HL-60/S4 treated with retinoic acid at 250 ng/mL for 4 days and 3 days (cell line): ENCODE results near the gene RAD51B.
"Not testable (repeated sequence)": the region's sequence is repeated elsewhere in the genome, so short reads cannot be mapped to it uniquely, and the experiment has no call there.

Experiments used
- in situ Hi-C: fragments of 300-500 bp; cut with MboI; formaldehyde crosslinking; loops from 2 replicates; pipeline ENCODE4 v1.7.0; 2022; ENCODE audit warnings: low sequenced_read_pairs

RAD51B gene

DNA sequence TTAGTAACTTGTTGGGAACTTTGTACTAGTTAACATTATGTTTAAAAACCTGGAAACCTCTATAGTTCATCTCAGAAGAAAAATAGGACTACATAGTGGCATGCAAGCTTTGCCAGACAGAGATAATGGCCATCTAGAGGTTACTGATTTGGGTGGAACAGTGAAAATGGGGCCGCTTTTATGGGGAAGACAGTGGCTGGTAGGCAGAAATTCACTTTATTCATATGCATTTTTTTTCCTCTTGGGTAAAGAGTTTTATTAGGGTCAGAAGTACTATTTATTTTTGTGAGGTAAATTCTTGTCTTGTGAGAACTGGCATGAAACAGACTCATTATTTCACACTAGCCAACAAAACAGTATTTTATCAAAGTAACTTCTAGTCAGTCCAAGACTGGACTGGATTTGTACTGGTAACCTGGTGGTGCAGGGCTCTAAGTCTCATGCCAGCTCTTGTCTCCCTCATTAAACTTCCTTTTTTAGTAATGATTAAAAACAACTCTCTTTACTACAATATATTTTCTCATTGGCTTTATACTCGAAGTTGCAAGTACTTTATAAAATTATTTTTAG is 345.8 kb downstream of the RAD51B start:
- in situ Hi-C loops: no loop called here

DNA sequence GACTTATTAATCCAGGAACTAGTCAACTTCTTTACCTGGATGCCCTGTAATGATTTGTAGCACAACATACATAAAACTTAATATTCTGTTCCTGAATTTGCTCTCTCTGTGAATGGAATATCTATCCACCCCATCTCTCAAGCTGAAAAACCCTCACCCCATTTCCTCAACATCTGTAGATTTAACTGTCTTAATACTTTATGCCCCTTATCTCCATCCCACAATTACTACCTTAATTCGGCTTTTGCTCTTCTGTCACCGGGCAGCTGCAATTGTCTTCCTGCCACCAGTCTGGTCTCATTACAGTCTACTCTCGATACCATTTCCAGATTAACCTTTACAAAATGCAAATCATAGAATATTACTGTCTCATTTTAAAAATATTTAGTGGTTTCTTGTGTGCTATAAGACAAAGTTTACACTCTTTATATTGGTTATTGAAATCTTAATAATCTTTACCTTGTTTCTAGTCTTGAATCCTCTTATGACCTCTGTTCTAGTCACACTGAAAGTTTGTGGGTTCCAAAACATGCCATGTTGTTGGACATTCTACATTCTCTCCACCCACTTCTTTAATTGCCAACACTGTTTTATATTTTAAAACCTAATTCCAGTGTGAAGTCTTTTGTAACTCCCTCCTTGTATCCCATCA is 347.3 kb downstream of the RAD51B start:
- in situ Hi-C loops: no loop called here

DNA sequence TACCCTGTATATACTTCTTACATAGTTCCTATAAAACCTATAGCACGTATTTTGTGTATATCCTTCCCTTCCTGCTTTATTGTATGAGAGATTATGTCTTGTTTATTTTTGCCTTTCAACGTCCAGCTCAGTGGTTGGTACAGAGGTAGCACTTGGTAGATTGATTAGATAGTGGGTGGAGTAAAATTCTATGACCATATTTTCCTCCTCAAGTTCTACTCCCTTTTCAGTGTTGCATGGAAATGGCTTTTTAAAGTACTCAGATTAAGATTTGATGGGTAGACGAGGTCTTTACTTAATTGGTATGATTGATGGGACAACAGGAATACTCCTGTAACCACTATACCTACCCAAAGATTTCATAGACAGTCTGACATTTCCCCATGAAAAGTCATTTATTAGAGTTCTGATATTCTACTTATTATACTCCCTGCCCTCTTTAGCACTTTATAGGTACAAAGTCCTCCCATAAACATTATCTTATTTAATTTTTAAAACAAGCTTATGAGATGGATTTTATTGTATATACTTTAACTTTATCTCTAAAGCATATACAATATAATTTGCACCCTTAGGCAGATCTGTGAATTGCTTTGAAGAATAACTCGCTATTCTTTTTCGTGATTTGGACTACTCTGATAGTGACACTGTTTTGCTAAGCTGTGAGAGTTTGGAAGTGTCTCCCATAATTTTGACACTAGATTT is 348.0 kb downstream of the RAD51B start:
- in situ Hi-C loops: no loop called here

DNA sequence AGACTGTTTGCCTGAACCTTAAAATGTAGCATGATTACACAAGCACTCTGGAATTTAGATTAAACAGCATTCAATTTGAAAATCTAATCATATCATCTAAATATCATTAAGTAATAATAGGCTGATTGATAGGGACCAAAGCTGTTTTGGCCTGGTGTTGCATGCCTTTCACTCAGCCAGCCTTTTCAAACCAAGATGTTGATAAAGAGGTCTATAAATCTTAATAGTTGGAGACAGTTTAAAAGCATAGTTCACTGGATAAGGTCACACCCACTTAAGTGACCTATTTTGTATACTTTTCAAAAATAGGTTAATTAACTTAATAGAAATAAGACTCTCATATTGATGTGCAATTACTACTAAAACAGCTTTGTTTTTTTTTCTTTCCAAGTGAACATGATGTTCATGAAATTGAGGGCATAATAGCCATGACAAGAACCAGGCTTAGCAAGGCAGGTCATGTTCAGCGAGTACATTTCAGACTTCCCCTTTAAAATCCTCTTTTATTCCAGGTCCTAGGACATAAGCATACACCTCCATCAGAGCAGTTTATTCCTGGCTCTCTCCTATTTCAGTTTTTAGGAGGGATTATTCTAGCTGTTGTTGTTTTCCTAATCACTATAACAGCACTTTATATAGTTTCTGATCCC is 349.0 kb downstream of the RAD51B start:
- in situ Hi-C loops: no loop called here

DNA sequence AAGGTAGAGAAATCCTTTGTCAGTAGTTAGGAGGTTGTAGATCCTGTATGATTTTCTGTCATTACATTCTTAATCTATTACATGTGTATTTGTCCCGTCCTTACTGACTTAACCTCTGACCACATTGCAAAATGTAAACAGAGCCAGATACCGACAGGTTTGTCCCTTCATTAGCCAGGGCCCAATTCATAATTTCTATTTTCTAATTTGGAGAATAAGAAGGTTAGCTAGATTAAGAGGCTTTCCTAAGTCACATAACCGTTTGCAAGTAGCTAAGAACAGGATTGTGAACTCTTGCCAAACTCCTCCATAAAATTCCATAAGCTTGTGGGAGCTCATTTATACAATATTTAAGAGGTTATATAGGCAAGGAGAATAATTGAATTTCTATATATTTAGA is 352.6 kb downstream of the RAD51B start:
- in situ Hi-C loops: no loop called here

DNA sequence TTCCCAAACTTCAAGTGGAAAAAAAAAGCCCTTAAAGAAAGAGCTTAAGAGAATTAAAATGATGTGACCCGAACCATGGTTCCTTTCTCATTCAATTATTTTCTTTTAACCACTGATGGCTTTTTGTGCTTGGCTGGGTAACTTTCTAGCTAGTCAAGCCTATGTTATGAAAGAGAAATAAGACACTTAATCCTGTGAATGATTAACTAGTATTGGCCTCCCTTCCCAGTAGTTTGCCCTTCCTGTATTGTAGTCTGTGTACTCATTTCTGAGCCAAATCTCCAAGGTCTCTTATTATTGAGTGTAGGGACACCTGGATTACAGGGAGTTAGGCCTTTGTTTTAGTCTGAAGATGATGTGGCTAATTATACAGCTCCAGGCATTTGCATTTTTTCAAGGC is 353.0 kb downstream of the RAD51B start:
- in situ Hi-C loops: no loop called here

DNA sequence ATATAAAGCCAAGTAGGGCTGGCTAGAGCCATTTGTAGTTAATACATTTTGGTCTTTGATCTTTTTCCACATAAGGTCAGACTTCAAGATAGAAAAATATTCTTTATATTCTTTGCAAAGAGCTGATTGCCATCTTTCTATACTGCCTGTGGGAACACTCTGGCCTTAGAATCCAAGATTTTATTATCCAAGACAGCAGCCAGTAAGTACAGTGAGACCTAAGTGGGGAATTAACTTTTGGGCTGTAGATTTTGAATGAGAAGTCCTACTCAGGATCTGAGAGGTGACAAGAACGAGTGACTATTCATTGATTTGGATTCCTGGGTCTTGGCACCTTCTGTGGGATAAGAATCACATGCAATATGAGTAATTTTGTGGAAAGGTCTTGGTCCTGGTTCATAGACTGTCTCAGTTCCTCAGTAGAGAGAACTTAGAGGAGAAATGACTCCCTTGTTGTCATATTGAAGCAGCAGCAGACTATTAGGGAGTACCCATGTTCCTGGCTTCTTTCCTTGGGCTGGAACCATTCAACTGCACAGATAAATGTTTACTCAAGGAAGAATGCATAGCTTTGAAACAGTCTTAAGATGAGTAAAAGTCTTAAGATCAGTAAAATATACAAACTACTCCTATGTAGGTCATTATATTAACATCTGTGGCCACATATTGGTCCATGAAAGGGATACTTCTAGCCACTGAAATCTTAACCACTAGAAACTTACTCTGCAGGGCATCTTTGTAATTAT is 353.8 kb downstream of the RAD51B start:
- in situ Hi-C loops: no loop called here

DNA sequence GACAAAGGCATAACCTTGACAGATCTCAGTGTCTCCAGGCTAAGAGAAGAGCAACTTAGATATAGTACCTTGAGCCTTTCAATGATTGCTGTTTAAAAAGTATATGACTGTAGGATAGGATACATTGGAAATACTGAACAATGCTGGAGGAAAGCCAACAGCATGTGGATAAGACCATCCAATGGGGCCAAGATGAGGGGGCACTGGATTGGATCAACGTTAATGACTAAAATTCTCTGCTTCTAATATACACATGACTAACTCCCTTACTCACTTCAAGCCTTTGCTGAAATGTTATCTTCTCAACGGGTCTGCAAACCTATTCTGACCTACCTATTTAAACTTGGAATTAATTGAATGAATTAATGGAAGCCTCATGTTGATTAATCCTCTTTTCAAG is 354.9 kb downstream of the RAD51B start:
- in situ Hi-C loops: no loop called here

DNA sequence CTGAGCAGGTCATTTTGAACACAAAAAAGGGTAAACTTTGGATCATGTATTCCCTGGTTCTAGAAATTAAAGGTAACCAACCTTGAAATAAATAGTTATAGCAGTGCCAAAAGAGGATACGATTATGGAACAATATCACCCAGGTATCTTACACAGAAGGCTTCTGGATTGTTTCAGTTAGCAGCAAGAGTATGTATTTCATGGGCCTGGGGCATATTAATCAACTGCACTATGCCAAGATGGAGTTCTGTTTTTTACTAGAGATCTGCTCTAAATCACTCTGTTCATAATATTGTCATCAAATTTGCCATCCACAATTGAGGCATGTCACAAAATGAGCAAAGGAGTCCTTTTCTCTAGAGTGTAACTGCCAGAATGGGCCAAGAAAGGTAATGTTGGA is 357.1 kb downstream of the RAD51B start:
- in situ Hi-C loops: no loop called here

DNA sequence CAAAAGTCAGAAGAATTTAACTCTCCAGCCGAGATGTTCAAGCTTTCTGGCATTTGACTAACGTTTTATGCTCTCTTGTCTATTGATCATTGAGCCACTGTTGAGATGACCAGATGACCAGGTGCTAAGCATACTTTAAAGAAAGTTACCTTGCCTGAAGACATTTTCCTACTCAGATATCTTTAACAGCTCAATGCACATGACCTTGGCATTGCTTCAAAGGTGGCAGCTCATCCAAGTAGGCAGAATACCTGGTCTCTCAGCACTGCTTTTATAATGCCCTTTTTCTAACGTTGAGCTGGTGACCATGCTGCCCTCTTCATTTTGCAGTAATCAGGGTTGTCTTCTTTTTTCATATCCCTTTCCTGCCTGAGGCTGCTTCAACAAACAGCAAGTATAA is 358.1 kb downstream of the RAD51B start:
- in situ Hi-C loops: no loop called here

DNA sequence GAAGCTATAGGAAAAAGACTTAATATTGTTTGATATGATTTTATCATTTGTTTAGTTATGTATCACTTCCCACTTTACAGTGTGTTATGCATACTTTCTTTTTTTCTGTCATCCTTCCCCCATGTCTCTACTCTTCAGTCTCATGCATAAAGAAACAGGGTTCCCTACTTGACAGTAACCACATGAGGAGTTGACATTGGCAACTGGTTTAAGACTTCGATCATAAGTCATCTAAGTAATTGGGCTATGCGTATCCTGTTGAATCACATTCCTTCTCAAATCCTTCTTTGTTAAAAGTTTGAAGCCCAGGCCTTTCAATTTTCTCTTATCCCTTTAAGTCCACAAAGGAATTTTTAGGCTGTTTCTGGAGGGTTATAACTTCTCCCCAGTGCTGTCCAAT is 358.7 kb downstream of the RAD51B start:
- in situ Hi-C loops: no loop called here

DNA sequence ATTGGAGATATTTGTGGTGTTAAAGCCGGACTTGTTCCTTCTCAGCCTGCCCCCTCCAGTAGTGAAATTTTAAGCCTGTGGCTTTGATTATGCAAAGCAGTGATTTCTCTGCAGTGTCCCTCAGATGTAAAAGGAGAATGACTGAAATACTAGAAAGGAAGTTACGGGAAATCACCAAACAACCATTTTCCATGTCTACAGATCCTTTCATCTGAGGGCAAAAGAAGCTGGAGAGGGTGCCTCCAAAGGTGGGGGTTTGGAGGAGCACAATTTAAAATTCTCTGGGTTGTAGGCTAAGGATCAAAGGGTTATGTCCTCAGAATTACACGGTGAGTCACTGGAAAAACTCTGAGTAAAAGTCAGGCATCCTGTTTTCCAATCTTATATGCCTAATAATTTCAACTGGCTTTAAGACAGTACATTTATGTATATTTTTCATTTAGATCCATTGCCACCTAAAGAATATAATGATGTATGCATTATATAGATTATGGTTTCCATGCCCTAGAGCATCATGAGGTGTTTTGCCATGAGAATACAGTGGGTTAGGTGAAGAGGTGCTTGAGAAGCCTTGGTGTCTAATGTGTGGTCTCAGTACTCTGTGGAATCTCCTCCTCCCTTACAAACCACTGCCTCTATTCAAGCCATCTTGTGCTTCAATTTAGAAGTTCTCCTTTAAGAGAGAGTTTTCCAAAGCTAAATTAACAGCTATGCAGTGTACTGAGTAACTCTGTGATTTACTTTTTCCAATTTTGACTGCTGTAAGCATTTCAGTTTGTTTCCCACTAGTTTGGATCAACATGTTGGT is 362.1 kb downstream of the RAD51B start:
- in situ Hi-C loops: no loop called here

DNA sequence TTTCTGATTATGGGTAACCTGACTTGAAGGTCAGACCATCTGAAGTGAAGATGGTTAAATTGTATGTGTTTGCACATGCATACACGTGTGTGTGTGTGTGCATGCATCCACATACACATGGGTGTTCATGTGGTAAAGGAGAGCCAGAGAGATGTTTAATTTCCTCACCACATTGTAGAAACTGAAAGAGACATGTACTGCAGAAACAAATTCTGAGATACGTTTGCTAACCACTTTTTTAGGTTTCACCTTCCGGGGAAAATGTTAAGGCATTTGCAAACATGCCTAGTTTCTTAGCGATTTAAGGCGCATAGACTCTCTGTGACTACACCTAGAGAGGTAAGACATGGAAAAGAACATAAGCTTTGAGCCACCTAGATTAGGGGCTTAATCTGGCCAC is 362.9 kb downstream of the RAD51B start:
- in situ Hi-C loops: no loop called here

DNA sequence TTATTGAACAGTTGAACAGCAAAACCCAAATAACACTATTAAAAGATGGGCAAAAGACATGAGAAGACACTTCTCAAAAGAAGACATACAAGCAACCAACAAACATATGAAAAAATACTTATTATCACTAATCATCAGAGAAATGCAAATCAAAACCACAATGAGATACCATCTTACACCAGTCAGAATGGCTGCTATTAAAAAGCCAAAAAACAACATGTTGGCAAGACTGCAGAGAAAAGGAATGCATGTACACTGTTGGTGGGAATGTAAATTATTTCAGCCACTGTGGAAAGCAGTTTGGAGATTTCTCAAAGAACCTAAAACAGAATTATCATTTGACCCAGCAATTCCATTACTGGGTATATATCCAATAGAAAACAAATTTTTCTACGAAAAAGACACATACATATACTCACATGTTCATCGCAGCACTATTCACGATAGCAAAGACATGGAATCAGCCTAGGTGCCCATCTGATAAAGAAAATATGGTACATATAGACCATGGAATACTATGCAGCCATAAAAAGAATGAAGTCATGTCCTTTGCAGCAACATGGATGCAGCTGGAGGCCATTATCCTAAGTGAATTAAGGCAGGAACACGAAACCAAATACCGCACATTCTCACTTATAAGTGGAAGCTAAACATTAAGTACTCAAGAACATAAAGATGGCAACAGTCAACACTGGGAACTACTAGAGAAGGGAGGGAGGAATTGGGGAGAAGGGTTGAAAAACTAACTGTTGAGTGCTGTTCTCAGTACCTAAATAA is 367.1 kb downstream of the RAD51B start:
- in situ Hi-C loops: not testable (repeated sequence)

DNA sequence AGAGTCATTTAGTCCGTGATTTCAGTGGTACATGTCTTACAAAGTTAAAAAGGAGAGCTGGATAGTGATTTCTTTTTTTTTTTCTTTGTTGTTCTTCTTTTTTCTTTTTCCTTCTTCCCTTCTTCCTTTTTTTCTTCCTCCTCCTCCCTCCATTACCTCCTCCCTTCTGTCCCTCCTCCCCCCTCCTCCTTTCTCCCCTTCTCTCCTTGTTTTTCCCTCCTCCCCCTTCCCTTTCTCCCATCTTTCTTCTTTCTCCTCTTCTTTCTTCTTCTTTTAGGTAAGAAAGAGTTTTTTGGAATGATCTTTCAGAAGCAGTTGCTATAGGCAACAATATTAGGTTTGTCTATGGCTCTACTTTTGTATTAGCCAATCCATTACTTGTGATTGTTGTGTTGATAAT is 368.6 kb downstream of the RAD51B start:
- in situ Hi-C loops: no loop called here

DNA sequence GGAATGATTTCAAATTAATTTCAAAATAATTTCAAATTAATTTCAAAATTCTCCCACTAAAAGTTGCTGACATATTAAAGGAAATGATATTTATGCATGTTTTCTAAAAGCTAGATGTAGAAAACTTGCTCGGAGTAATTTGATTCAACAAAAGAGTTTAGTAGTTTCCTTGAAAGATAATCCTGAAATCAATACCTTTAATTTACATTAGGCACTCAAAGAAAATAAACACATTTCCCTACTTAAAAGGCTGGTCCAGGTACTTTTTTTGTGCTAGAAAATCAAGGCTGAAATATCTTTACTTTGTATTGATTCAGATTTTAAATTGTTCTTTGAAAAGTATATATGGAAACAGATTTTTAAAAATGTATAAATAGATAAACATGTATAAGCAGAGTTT is 370.5 kb downstream of the RAD51B start:
- in situ Hi-C loops: no loop called here

DNA sequence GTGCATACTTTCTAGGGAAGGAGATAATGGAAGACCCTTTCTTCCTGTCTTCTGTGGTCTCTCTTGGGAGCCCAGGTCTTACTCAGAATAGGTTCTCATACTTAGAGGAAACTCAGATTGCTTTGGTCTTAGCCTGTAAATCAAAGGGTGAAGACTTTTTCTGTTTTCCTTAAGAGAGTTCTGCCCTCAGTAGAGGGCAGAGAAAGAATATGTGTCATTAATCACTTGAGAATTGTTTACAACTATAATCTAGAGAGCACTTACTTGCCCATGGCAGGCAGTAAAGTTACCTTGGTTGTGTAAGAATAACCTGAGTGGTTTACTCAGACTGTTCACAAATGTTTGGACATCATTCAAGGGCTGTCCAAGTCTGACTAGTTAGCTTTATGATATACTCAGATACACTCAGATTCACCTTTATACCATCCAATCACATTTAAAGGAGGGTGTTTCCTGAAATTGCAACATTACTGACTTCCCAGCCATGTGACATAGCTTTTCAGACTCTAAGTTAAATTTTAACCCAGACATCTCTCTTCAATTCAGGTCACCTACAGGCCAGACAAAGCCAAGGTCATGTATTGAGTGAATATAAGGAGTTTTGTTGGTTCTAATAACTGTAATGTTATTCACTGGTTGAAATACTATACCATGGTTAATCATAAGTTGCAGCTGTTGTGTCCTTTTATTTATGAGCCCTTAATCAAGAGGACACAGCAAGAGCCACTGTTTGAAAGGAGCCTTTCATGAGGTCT is 372.2 kb downstream of the RAD51B start:
- in situ Hi-C loops: no loop called here

DNA sequence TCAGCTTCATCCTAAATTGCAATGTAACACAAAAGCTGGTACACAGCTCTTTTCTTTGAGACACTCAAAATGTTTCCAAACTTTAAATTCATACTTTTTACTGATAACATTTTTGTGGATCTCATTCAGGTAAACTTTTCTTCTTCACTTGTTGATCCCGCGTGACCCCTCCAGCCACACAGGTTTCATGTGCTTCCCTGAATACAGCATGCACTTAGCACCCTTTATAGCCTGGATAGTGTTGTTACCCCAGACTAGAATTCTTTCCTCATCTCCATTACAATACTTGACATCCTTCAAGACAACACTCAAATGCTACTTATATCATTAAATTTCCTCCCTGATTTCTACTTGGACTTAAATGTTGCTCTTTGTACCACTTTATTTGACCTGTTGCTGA is 373.4 kb downstream of the RAD51B start:
- in situ Hi-C loops: no loop called here
